Measurements from ENCODE around the gene PBRM1.

- TF ChIP-seq CTCF (optimal IDR thresholded peaks at IDR 0.05 in 1 of 3, IDR thresholded peaks at IDR 0.05 in 1 of 3, conservative IDR thresholded peaks at IDR 0.05 in 1 of 3; ENCODE audit: extremely low read depth in 1 of 3, insufficient read depth in 2 of 3, low read length in 3 of 3) (no peak), EZH2 (IDR thresholded peaks at IDR 0.05; ENCODE audit: low read length) (no peak)
Measured at GRCh38 chr3:52519445-52520140, 166.1 kb downstream of the PBRM1 start.

Measured in keratinocyte (primary cell).